ENCODE results near the gene PLPP3.

Gene PLPP3

DNA sequence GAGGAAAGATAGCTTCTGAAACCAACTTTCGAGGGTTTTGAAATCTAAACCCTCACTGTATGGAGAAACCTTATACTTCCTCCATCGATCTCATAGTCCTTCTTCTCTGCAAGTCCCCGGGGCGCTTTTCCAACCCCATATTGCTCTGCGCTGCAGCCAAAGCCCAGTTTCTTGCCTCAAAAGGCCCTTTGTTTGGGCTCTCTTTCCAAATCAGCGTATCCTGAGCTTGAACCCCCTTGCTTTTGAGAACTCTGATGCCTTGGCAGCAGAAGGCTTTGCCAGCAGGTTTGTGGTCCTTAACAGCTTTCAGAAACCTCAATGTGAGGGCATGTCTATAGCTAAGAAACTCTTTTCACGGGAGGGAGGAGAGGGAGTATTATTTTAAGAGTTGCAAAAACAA, 21.6 kb downstream of the PLPP3 start:
- Mint-ChIP-seq H3K36me3 (ENCODE audit: low read depth) (peaks cover 10% of the 10 kb centered on the region), H3K4me1 (peaks cover 37% of the 10 kb centered on the region), H3K9me3 (no peaks in the 10 kb centered on the region), H3K27ac (peak overlapping the region; percentile 88), H3K4me3 (no peak overlapping the region), H3K27me3 (ENCODE audit: low read depth, poor library complexity) (peaks cover 3% of the 10 kb centered on the region)
- TF ChIP-seq, protein P1, sequence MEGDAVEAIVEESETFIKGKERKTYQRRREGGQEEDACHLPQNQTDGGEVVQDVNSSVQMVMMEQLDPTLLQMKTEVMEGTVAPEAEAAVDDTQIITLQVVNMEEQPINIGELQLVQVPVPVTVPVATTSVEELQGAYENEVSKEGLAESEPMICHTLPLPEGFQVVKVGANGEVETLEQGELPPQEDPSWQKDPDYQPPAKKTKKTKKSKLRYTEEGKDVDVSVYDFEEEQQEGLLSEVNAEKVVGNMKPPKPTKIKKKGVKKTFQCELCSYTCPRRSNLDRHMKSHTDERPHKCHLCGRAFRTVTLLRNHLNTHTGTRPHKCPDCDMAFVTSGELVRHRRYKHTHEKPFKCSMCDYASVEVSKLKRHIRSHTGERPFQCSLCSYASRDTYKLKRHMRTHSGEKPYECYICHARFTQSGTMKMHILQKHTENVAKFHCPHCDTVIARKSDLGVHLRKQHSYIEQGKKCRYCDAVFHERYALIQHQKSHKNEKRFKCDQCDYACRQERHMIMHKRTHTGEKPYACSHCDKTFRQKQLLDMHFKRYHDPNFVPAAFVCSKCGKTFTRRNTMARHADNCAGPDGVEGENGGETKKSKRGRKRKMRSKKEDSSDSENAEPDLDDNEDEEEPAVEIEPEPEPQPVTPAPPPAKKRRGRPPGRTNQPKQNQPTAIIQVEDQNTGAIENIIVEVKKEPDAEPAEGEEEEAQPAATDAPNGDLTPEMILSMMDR (IDR thresholded peaks at IDR 0.05), result no peak
- DNase-seq, result no peak

DNA sequence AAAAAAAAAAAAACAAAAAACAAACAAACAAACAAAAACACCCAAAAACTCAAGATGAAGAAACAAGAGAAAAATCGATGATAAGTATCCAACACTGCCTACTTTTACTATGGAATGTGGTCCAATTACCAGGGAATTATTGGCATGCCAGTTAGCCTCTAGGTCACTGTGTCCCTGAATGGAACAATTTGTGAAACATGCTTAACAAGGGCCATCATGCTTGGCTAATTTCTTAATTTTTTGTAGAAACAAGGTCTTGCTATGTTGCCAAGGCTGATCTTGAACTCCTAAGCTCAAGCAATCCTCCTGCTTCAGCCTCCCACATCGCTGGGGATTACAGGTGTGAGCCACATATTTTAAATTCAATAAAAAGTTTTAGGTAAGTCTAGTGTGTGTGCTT, 23.9 kb downstream of the PLPP3 start:
- no peak for DNase-seq
- no peaks in the 10 kb centered on the region for H3K9me3 Mint-ChIP-seq
- TF ChIP-seq, protein P1 (IDR thresholded peaks at IDR 0.05), result no peak
- H3K27me3 Mint-ChIP-seq (ENCODE audit: low read depth, poor library complexity), result peaks cover 3% of the 10 kb centered on the region
- H3K27ac Mint-ChIP-seq, result no peak overlapping the region
- H3K4me3 Mint-ChIP-seq, result no peak overlapping the region
- peaks cover 49% of the 10 kb centered on the region for H3K4me1 Mint-ChIP-seq
- H3K36me3 Mint-ChIP-seq (ENCODE audit: low read depth), result peaks cover 10% of the 10 kb centered on the region

GRCh38 chr1:56553046-56553445, 26.3 kb downstream of the PLPP3 start:
- H3K9me3 Mint-ChIP-seq, result no peaks in the 10 kb centered on the region
- TF ChIP-seq, protein P1 (IDR thresholded peaks at IDR 0.05), result no peak
- no peaks in the 10 kb centered on the region for H3K27me3 Mint-ChIP-seq (ENCODE audit: low read depth, poor library complexity)
- peaks cover 5% of the 10 kb centered on the region for H3K36me3 Mint-ChIP-seq (ENCODE audit: low read depth)
- no peak overlapping the region for H3K4me3 Mint-ChIP-seq
- no peak for DNase-seq
- H3K4me1 Mint-ChIP-seq, result peaks cover 65% of the 10 kb centered on the region
- no peak overlapping the region for H3K27ac Mint-ChIP-seq

- Mint-ChIP-seq H3K9me3 (no peaks in the 10 kb centered on the region), H3K4me1 (peaks cover 66% of the 10 kb centered on the region), H3K27ac (peak overlapping the region; percentile 28), H3K36me3 (ENCODE audit: low read depth) (peaks cover 5% of the 10 kb centered on the region), H3K27me3 (ENCODE audit: low read depth, poor library complexity) (no peaks in the 10 kb centered on the region), H3K4me3 (no peak overlapping the region)
- no peak for DNase-seq
- TF ChIP-seq, protein P1 (IDR thresholded peaks at IDR 0.05), result no peak
Measured at GRCh38 chr1:56552349-56552748, 27.0 kb downstream of the PLPP3 start.

- TF ChIP-seq, protein P1 (IDR thresholded peaks at IDR 0.05), result no peak
- Mint-ChIP-seq H3K9me3 (no peaks in the 10 kb centered on the region), H3K36me3 (ENCODE audit: low read depth) (peaks cover 5% of the 10 kb centered on the region), H3K27me3 (ENCODE audit: low read depth, poor library complexity) (no peaks in the 10 kb centered on the region), H3K27ac (no peak overlapping the region), H3K4me1 (peaks cover 70% of the 10 kb centered on the region), H3K4me3 (no peak overlapping the region)
- DNase-seq, result no peak
Measured at GRCh38 chr1:56551691-56552090, 27.7 kb downstream of the PLPP3 start.

- H3K27ac Mint-ChIP-seq, result no peak overlapping the region
- TF ChIP-seq, protein P1 (IDR thresholded peaks at IDR 0.05), result no peak
- H3K27me3 Mint-ChIP-seq (ENCODE audit: low read depth, poor library complexity), result no peaks in the 10 kb centered on the region
- DNase-seq, result no peak
- H3K9me3 Mint-ChIP-seq, result no peaks in the 10 kb centered on the region
- no peak overlapping the region for H3K4me3 Mint-ChIP-seq
- peaks cover 5% of the 10 kb centered on the region for H3K36me3 Mint-ChIP-seq (ENCODE audit: low read depth)
- peaks cover 64% of the 10 kb centered on the region for H3K4me1 Mint-ChIP-seq
Measured at GRCh38 chr1:56550859-56551188, 28.5 kb downstream of the PLPP3 start.
